ENCODE measurements around the gene MLEC.

The MLEC gene

GRCh38 chr12:120690083-120690450 is 3.1 kb downstream of the MLEC start:
- DNase-seq (ENCODE audit: low read depth in 1 of 2, low spot score in 1 of 2): no peak
- Histone ChIP-seq H3K27ac (replicated peaks) (no peak overlapping the region), H3K27me3 (ENCODE audit: insufficient read depth, poor library complexity, severe bottlenecking) (no peaks in the 10 kb centered on the region), H3K4me3 (replicated peaks; ENCODE audit: insufficient read depth, low read length) (no peak overlapping the region)
- no peak for TF ChIP-seq SPI1 (IDR thresholded peaks at IDR 0.05; ENCODE audit: borderline replicate concordance, low read depth)
- TF ChIP-seq GABPA (IDR thresholded peaks at IDR 0.05; ENCODE audit: low read depth): no peak
- TF ChIP-seq REST (IDR thresholded peaks at IDR 0.05; ENCODE audit: insufficient replicate concordance, low read depth): no peak
- no peak for TF ChIP-seq POLR2AphosphoS5 (IDR thresholded peaks at IDR 0.05; ENCODE audit: low read depth)
- no peak for TF ChIP-seq CTCF (IDR thresholded peaks at IDR 0.05; ENCODE audit: insufficient read depth, low read length)

GRCh38 chr12:120690978-120691377 is 4.0 kb downstream of the MLEC start:
- H3K4me3 ChIP-seq (replicated peaks; ENCODE audit: insufficient read depth, low read length): no peak overlapping the region
- H3K27ac ChIP-seq (replicated peaks): no peak overlapping the region
- TF ChIP-seq SPI1 (IDR thresholded peaks at IDR 0.05; ENCODE audit: borderline replicate concordance, low read depth): no peak
- no peak for TF ChIP-seq CTCF (IDR thresholded peaks at IDR 0.05; ENCODE audit: insufficient read depth, low read length)
- TF ChIP-seq REST (IDR thresholded peaks at IDR 0.05; ENCODE audit: insufficient replicate concordance, low read depth): no peak
- TF ChIP-seq POLR2AphosphoS5 (IDR thresholded peaks at IDR 0.05; ENCODE audit: low read depth): no peak
- no peak for TF ChIP-seq GABPA (IDR thresholded peaks at IDR 0.05; ENCODE audit: low read depth)
- H3K27me3 ChIP-seq (ENCODE audit: insufficient read depth, poor library complexity, severe bottlenecking): no peaks in the 10 kb centered on the region
- no peak for DNase-seq (ENCODE audit: low read depth in 1 of 2, low spot score in 1 of 2)

- no peak overlapping the region for H3K27ac ChIP-seq (replicated peaks)
- no peak overlapping the region for H3K4me3 ChIP-seq (replicated peaks; ENCODE audit: insufficient read depth, low read length)
- no peak for DNase-seq (ENCODE audit: low read depth in 1 of 2, low spot score in 1 of 2)
- no peaks in the 10 kb centered on the region for H3K27me3 ChIP-seq (ENCODE audit: insufficient read depth, poor library complexity, severe bottlenecking)
- TF ChIP-seq GABPA (IDR thresholded peaks at IDR 0.05; ENCODE audit: low read depth): no peak
- no peak for TF ChIP-seq SPI1 (IDR thresholded peaks at IDR 0.05; ENCODE audit: borderline replicate concordance, low read depth)
- no peak for TF ChIP-seq CTCF (IDR thresholded peaks at IDR 0.05; ENCODE audit: insufficient read depth, low read length)
- TF ChIP-seq POLR2AphosphoS5 (IDR thresholded peaks at IDR 0.05; ENCODE audit: low read depth): no peak
- no peak for TF ChIP-seq REST (IDR thresholded peaks at IDR 0.05; ENCODE audit: insufficient replicate concordance, low read depth)
Observed at GRCh38 chr12:120692524-120693033, 5.6 kb downstream of the MLEC start.
